ENCODE data around the gene PKMYT1. TPM values are rescaled to one million over a fixed set of nuclear protein-coding genes. Genes with fewer than 3 reads are reported as not detected.

PKMYT1 gene
- total RNA-seq, 1 donor from 2014 or later: 6.1 TPM

- Histone ChIP-seq H3K27me3 (ENCODE audit: control insufficient read depth, insufficient read depth, low read length) (peaks cover 19% of the 10 kb centered on the region), H3K36me3 (ENCODE audit: control insufficient read depth, insufficient read depth, low read length) (no peaks in the 10 kb centered on the region), H3K4me3 (ENCODE audit: low read depth, low read length) (no peak overlapping the region)
- DNase-seq (ENCODE audit: low read depth): no peak
- no peak for TF ChIP-seq CTCF (IDR thresholded peaks at IDR 0.05; ENCODE audit: insufficient read depth, low read length, poor library complexity, severe bottlenecking)
Observed at GRCh38 chr16:2987286-2987685, 7.0 kb upstream of the PKMYT1 start.

DNA sequence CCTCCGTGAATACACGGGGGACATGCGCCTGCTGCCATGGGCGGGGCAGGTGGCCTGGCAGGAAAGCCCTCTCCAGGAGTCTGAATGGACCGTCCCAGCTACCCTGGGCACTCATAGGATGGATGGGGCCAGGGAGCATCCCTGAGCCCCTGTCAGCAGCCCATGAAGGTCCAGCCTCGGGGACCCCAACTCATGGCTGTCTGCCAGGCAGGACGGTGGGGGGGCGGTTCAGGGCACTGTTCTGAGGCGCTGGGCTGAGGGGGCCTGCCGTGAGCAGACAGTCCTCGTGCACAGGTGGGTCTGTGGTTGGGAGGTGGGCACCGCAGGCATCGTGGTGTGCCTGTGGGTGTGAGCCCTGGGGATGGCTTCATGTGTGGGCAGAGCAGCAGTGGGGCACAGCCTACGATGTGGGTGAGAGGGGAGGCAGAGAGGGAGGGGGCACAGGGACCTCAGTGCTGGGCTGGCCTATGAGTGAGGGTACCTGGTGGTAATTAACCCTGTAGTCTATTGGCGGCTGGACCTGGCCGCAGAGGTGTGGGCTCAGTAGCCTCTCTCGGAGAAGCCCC, 6.5 kb upstream of the PKMYT1 start:
- no peak for DNase-seq (ENCODE audit: low read depth)
- TF ChIP-seq CTCF (IDR thresholded peaks at IDR 0.05; ENCODE audit: insufficient read depth, low read length, poor library complexity, severe bottlenecking): no peak
- Histone ChIP-seq H3K36me3 (ENCODE audit: control insufficient read depth, insufficient read depth, low read length) (no peaks in the 10 kb centered on the region), H3K27me3 (ENCODE audit: control insufficient read depth, insufficient read depth, low read length) (peaks cover 19% of the 10 kb centered on the region), H3K4me3 (ENCODE audit: low read depth, low read length) (no peak overlapping the region)

DNA sequence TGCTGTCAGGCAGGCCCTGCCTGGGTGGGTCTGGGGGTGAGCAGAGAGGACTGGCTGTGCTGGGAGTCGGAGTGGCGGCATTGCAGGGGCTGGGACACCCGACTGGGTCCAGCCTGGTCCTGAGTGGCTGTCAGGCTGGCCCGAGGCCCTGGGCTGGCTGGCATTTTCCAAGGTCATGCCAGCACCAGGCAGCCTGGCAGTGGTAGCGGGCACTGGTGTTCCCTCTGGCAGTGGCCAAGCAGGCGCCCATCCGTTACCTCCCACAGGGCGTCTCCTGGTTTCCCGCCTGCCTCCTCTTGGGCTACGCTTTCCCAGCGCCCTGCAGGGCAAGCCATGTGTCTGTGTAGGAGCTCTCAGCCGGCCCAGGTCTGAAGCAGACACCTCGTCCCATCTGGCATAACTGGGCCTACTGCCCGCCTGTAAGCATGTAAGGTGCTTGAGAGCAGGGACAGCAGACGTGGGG, 5.7 kb upstream of the PKMYT1 start:
- Histone ChIP-seq H3K4me3 (ENCODE audit: low read depth, low read length) (no peak overlapping the region), H3K27me3 (ENCODE audit: control insufficient read depth, insufficient read depth, low read length) (peaks cover 19% of the 10 kb centered on the region), H3K36me3 (ENCODE audit: control insufficient read depth, insufficient read depth, low read length) (no peaks in the 10 kb centered on the region)
- DNase-seq (ENCODE audit: low read depth): no peak
- TF ChIP-seq CTCF (IDR thresholded peaks at IDR 0.05; ENCODE audit: insufficient read depth, low read length, poor library complexity, severe bottlenecking): no peak

GRCh38 chr16:2985462-2985861, 5.2 kb upstream of the PKMYT1 start:
- no peak for TF ChIP-seq CTCF (IDR thresholded peaks at IDR 0.05; ENCODE audit: insufficient read depth, low read length, poor library complexity, severe bottlenecking)
- Histone ChIP-seq H3K27me3 (ENCODE audit: control insufficient read depth, insufficient read depth, low read length) (peaks cover 17% of the 10 kb centered on the region), H3K36me3 (ENCODE audit: control insufficient read depth, insufficient read depth, low read length) (no peaks in the 10 kb centered on the region), H3K4me3 (ENCODE audit: low read depth, low read length) (no peak overlapping the region)
- no peak for DNase-seq (ENCODE audit: low read depth)

DNA sequence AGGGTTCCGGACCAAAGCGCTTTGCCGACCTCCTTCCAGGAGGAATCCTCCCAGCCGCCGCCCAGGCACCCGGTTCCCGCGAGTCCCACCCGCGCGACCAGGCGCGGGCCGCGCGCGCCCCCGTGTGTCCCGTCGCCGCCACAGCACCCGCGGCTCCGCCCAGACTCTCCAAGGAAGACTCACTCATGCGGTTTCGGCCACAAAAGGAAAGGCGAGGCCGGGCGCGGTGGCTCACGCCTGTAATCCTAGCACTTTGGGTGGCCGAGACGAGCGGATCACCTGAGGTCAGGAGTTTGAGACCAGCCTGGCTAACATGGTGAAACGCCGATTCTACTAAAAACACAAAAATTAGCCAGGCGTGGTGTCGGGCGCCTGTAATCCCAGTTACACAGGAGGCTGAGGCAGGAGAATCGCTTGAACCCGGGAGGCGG, 3.5 kb upstream of the PKMYT1 start:
- Histone ChIP-seq H3K27me3 (ENCODE audit: control insufficient read depth, insufficient read depth, low read length) (peaks cover 5% of the 10 kb centered on the region), H3K36me3 (ENCODE audit: control insufficient read depth, insufficient read depth, low read length) (no peaks in the 10 kb centered on the region), H3K4me3 (ENCODE audit: low read depth, low read length) (no peak overlapping the region)
- no peak for DNase-seq (ENCODE audit: low read depth)
- TF ChIP-seq CTCF (IDR thresholded peaks at IDR 0.05; ENCODE audit: insufficient read depth, low read length, poor library complexity, severe bottlenecking): peak; percentile 33

GRCh38 chr16:2982402-2982801, 2.2 kb upstream of the PKMYT1 start:
- Histone ChIP-seq H3K27me3 (ENCODE audit: control insufficient read depth, insufficient read depth, low read length) (peaks cover 2% of the 10 kb centered on the region), H3K36me3 (ENCODE audit: control insufficient read depth, insufficient read depth, low read length) (no peaks in the 10 kb centered on the region), H3K4me3 (ENCODE audit: low read depth, low read length) (no peak overlapping the region)
- DNase-seq (ENCODE audit: low read depth): no peak
- no peak for TF ChIP-seq CTCF (IDR thresholded peaks at IDR 0.05; ENCODE audit: insufficient read depth, low read length, poor library complexity, severe bottlenecking)
